ENCODE results near the gene NFKBIZ.

NFKBIZ gene

DNA sequence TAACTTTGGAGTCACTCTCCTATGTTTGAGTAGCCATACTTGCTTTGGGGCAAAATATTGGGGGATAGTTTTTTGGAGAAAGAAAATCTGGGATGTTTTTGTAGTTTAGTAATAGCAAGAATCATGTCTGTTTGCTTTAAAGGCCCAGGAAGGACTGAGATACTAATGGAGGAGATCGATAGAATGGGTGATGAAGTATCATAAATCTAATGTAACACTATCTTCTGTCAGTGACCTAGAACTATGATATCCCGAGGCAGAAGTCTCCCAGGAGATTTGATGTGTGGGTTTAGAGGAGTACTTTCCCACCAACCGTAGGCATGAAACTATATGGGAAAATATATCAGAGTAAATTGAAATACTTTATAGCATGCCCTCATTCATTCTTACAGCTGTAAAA is 21.0 kb upstream of the NFKBIZ start:
- H3K27me3 ChIP-seq (ENCODE audit: insufficient read depth, poor library complexity, severe bottlenecking), result no peaks in the 10 kb centered on the region
- H3K4me3 ChIP-seq (replicated peaks; ENCODE audit: insufficient read depth, low read length), result no peak overlapping the region
- H3K27ac ChIP-seq (replicated peaks), result no peak overlapping the region
- TF ChIP-seq GABPA (IDR thresholded peaks at IDR 0.05; ENCODE audit: low read depth) (no peak), POLR2AphosphoS5 (IDR thresholded peaks at IDR 0.05; ENCODE audit: low read depth) (no peak), SPI1 (IDR thresholded peaks at IDR 0.05; ENCODE audit: borderline replicate concordance, low read depth) (no peak), REST (IDR thresholded peaks at IDR 0.05; ENCODE audit: insufficient replicate concordance, low read depth) (no peak), CTCF (IDR thresholded peaks at IDR 0.05; ENCODE audit: insufficient read depth, low read length) (no peak)
- DNase-seq (ENCODE audit: low read depth in 1 of 2, low spot score in 1 of 2), result no peak

DNA sequence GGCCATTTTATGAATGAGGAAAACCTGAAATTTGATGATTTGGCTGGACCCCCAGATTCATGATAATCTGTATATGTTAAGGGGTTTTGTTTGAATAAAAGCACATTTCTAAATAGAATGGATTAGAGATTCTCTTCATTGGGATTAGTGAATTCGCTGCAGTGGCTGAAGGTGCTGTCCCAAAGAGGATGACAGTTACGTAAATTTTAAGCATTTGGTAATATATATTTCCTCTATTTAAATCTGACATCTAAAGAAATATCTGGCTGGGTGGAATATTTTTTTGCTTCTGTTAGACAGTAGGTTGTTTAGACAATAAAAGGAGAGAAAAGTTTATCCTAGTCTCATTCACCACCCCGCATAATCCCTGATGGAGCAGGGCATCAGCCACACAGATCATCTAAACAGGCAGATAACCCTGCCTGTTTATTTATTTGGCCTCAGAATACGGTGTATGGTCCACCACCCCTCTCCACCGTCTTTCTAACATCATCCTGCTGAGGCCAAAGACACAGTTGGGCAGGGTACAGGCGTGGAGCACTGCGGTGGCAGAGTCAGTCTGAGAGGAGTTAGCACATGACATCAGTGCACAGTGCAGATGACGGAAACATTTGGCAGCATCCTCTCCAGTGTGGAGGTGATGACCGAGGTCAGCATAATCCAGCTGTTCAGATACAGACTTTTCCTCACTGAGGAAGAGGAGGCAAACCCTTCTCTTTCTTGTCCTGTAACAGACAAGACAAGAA is 20.4 kb upstream of the NFKBIZ start:
- no peak overlapping the region for H3K27ac ChIP-seq (replicated peaks)
- TF ChIP-seq CTCF (IDR thresholded peaks at IDR 0.05; ENCODE audit: insufficient read depth, low read length) (no peak), SPI1 (IDR thresholded peaks at IDR 0.05; ENCODE audit: borderline replicate concordance, low read depth) (no peak), REST (IDR thresholded peaks at IDR 0.05; ENCODE audit: insufficient replicate concordance, low read depth) (no peak), GABPA (IDR thresholded peaks at IDR 0.05; ENCODE audit: low read depth) (no peak), POLR2AphosphoS5 (IDR thresholded peaks at IDR 0.05; ENCODE audit: low read depth) (no peak)
- DNase-seq (ENCODE audit: low read depth in 1 of 2, low spot score in 1 of 2), result no peak
- H3K4me3 ChIP-seq (replicated peaks; ENCODE audit: insufficient read depth, low read length), result no peak overlapping the region
- no peaks in the 10 kb centered on the region for H3K27me3 ChIP-seq (ENCODE audit: insufficient read depth, poor library complexity, severe bottlenecking)

DNA sequence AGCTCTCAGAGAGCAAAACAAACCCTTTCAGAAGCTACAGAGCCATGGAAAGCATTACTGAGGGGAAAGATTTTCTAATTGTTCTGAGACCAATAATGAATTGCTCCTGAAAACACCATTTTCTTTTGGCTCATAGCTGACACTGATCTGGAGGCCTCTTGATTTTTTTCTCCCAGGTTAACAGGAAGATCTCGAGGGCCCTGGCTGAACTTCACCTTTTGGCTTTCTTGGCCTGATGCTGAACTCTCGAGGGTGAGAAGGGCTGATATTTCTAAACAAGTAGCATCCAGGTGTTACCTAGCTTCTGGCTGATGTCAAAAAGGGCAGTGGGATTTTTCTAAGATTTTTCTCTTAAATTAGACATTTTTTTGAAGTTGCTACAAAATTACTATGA is 19.9 kb upstream of the NFKBIZ start:
- H3K4me3 ChIP-seq (replicated peaks; ENCODE audit: insufficient read depth, low read length), result no peak overlapping the region
- H3K27ac ChIP-seq (replicated peaks), result no peak overlapping the region
- TF ChIP-seq CTCF (IDR thresholded peaks at IDR 0.05; ENCODE audit: insufficient read depth, low read length), result no peak
- no peak for TF ChIP-seq REST (IDR thresholded peaks at IDR 0.05; ENCODE audit: insufficient replicate concordance, low read depth)
- no peak for TF ChIP-seq GABPA (IDR thresholded peaks at IDR 0.05; ENCODE audit: low read depth)
- no peak for TF ChIP-seq POLR2AphosphoS5 (IDR thresholded peaks at IDR 0.05; ENCODE audit: low read depth)
- TF ChIP-seq SPI1 (IDR thresholded peaks at IDR 0.05; ENCODE audit: borderline replicate concordance, low read depth), result no peak
- H3K27me3 ChIP-seq (ENCODE audit: insufficient read depth, poor library complexity, severe bottlenecking), result no peaks in the 10 kb centered on the region
- DNase-seq (ENCODE audit: low read depth in 1 of 2, low spot score in 1 of 2), result no peak
